HG02970 (cell line): ENCODE results near the gene NUTM2F.
A peak's percentile ranks its signal among the peaks of the same experiment; 100 is the strongest.
"Not testable (repeated sequence)": the region's sequence is repeated elsewhere in the genome, so short reads cannot be mapped to it uniquely, and the experiment has no call there.

ENCODE experiments used
- ATAC-seq: cut with Tn5 transposase; IDR thresholded peaks from one replicate; pipeline ENCODE4 v1.9.1; 2021; ENCODE audit warnings: mild to moderate bottlenecking, moderate library complexity, moderate number of reproducible peaks; ENCODE audit not compliant: unreplicated experiment, low FRiP score

NUTM2F gene, protein sequence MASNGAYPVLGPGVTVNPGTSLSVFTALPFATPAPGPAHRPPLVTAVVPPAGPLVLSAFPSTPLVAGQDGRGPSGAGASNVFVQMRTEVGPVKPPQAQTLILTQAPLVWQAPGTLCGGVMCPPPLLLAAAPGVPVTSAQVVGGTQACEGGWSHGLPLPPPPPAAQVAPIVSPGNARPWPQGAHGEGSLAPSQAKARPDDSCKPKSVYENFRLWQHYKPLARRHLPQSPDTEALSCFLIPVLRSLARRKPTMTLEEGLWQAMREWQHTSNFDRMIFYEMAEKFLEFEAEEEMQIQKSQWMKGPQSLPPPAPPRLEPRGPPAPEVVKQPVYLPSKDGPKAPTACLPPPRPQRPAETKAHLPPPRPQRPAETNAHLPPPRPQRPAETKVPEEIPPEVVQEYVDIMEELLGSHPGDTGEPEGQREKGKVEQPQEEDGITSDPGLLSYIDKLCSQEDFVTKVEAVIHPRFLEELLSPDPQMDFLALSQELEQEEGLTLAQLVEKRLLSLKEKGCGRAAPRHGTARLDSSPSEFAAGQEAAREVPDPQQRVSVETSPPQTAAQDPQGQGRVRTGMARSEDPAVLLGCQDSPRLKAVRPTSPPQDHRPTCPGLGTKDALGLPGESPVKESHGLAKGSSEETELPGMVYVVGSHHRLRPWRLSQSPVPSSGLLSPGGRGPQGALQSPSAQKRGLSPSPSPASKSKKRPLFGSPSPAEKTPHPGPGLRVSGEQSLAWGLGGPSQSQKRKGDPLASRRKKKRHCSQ

DNA sequence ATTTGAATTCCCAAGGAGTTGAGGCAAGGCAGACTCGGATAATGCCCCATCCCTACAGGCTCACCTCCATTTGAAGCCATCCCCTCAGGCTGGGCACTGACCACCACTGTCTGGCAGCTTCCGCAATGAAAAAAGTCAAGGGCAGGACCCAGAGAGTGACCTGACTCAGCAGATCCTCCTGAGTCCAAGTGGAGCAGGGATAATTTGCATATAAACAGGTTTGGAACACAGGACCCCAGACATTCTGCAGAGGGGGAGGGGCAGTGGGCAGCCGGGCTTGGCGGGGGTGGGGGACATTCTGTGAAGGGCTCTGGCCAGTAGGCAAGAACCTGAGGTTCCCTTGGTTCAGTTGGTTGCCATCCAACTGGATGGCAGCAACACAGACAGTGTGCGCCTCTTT, at the start of gene NUTM2F:
TSS of gene NUTM2F (minus strand) at position 101 of the 400 bp plus-strand sequence. CDS start at position 80, 21 bp downstream.
- ATAC-seq = not testable (repeated sequence)

DNA sequence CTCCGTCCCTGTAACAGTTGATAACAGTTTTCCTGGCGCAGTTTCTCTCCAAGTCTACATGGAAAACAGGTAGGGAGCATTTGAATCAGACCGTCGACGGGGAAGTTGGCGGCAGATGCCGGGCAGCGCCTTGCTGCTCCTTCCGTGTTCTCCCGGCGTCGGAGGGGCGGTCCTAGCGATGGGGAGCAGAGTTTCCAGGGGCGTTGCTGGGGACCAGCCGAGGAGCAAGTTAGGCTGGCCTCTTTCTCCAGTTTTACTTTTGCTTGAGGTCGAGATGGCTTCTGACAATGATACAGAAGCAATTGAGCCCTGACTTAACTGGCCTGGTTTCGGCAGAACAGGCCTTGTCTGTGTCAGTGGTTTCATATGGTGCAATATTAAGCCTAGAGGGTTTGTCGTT, 46.8 kb upstream of the NUTM2F start:
- peak; percentile 40 for ATAC-seq

DNA sequence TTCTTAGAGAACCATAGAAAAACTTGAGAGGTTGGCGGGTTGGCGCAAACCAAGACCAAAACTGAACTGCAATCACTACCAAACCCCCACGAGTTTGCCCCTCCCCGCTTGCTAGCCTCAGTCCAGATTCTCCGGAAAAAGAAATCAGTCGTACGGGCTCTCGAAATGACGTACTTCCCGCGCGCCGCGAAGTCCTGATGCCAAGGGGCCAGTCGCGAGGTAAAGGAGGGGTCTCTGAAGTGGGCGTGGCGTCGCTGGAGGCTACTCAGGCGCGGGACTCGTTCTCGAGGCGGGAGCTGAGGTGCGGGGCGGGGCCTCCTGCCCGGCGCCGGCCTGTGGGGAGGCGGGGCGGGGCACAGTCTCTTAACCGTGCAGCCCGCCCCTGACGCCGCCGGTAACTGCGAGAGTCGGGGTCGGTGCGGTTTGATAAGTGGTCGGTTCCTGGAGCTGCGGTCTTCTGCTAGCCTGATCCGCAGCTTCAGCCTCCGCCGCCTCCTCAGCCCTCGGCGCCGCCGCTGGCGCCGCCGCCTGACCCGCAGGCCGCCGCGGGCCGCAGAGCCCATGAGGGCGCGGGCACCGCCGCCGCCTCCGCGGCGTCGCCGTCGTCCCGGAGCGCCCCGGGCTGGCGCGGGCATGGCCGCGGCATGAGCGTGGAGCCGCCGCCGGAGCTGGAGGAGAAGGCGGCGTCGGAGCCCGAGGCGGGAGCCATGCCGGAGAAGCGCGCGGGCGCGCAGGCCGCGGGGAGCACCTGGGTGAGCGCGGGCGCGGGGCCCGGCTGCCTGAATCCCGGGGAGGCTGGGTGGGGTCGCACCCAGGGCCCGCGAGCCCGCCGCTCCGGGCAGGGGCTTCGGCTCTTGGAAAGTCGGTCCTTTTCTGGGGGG, 46.0 kb upstream of the NUTM2F start:
- ATAC-seq = peak; percentile 92

DNA sequence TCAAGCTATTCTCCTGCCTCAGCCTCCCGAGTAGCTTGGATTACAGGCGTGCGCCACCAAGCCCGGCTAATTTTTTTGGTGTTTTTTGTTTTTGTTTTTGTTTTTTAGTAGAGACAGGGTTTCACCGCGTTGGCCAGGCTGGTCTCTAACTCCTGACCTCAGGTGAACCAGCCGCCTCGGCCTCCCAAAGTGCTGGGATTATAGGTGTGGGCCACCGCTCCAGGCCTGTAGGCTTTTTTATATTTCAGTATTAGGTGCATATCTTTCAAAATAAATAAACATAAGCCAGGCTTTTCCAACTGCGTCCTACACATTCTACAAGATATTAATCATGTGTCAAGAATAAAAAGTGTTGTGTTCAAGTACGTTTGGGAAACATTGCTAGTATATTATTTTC, 45.3 kb upstream of the NUTM2F start:
- ATAC-seq = not testable (repeated sequence)

DNA sequence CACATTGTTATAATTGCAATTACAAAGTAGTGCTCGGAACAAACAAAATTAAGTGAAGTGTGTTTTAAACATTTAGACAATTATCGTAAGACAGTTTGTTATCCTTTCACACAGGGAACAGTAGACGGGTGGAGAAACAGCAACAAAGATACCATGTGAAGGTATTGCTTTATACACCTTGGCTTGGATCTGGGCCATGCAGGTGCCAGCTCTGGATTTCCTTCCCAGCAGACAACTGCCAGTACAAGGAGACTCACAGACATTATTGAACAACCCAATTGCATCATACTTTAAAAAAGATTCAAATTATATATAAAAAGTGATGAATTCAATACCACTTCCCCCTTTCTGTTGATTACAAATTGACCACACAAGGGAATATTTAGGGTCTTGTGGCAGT, 41.8 kb upstream of the NUTM2F start:
- ATAC-seq = not testable (repeated sequence)

DNA sequence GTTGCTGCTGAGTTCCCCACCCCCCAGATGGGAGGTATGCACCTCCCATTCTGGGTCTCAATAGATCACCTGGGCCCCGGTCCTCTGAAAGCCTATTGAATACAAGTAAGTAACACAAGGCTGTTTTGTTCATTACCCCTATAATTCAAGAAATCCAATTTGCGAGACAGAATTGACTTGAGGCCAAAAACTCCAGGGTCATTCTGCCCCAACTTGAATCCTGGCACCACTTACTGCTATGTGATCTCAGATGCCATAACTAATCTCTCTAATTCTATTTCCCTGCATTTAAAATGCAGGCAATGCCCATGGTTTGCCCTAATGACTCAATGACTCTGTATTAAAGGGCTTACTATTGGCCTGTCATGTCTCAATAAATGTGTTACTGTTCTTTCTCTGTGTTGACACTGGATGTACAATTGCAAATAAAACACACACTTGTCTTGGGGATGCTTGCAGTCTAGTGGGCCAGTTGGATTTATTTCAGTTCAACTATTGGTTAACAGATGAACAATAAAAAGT, 35.7 kb upstream of the NUTM2F start:
- ATAC-seq = not testable (repeated sequence)

DNA sequence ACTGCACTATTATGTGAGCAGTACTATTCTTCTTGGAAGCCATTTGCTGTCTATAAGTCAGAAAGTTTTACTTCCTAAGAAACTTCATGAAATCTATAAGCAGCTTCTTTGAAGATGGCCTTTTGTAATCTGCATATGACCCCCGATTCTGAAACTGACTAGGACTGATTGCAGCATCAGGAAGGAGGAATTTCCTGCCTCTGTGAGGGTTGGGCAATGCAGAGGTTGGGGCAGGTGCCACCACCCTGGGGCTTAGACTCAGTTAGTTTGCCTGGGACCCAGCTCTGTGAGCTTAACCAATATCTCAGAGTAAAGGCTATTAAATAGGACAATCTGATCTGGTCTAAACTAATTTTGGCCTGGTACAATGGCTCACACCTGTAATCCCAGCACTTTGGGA, 28.7 kb upstream of the NUTM2F start:
- not testable (repeated sequence) for ATAC-seq

DNA sequence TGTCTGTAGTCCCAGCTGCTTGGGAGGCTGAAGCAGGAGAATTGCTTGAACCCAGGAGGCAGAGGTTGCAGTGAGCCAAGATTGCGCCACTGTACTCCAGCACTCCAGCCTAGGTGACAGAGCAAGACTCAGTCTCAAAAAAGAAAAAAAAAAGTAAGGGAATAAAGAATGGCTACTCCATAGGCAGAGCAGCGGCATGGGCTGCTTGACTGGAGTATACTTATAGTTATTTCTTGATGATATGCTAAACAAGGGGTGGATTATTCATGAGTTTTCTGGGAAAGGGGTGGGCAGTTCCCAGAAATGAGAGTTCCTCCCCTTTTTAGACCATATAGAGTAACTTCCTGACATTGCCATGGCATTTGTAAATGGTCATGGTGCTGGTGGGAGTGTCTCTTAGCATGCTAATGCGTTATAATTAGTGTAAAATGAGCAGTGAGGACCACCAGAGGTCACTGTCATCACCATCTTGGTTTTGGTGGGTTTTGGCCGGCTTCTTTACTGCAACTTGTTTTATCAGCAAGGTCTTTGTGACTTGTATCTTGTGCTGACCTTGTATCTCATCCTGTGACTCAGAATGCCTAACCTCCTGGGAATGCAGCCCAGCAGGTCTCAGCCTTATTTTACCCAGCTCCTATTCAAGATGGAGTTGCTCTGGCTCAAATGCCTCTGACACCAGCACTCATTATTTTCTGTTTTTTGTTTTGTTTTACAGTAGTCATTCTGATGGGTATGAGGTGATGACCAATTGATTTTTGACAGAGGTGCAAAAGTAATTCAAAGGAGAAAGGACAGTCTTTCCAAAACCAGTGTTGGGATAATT, 23.7 kb upstream of the NUTM2F start:
- ATAC-seq = not testable (repeated sequence)

DNA sequence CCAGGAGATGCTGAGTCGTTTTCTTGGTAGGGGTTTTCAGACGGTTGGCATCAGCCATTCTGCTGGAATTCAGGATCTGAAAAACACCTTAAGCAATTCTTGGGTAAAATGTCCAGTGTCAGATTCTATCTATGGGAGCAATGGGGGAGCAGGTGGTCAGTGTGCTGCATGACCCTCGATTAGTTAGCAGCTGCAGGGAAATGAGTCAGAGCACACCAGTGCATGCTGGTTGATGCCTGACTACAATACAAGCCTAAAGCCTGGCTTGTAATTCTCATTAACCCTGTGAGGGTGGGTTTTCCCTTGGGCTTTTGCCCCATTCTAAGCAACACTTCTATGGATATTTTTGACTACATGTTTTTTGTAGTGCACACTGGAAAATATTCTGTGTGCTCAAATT, 20.3 kb upstream of the NUTM2F start:
- ATAC-seq = not testable (repeated sequence)

DNA sequence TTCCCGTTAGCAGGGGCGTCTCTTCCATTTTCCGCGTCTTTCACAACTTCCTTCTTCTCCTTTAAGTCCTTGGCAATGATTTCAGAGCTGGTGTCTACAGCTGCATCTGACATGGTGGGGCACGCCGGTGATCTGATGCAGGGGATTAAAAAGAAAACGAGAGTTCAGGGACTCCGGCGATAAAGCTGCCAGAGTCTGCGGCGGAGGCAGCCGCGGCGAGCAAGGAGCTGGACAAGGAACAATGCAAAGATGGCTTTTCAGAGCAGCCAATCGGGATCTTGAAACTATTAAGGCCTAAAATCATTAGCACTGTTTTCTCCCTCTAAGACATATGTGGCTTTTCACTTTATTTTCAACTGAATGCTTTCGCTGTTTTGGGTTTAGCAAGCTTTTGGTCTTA, 19.0 kb upstream of the NUTM2F start:
- ATAC-seq = not testable (repeated sequence)

DNA sequence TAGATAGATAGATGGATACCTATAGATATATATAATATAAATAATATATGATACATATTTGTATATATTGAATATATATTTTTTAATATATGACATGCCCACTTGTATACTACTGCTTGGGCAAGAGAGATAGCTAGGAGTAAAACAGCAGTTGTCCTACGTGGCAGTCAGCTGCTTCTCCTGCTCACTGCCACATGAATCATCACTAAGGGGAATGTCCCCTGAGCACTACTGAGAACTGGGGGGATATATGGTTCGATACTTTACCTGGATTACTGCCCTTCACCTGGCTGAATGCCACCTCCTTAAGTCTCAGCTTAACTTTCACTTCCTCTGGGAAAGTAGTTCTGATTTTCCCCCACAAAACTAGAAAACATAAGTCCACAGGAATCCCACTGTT, 13.3 kb upstream of the NUTM2F start:
- ATAC-seq = not testable (repeated sequence)

DNA sequence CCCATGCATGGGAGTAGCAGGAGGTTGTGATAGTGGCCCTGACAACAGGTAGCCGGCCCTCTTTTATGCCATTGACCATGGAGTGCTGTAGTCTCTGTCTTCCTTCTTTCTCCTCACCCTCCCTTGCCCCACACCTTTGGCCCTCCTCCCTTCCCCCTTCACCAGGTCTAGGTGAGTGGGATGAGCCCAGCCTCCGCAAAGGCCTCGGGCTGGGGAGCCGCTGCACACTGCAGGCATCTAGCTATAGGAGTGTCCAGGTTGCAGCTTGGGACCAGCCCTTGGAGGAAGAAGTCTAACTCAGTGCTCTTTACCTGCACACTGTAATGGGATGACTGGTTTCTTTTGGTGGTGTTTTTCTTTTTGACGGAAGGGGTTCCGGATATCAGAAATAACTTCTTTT, 12.3 kb upstream of the NUTM2F start:
- ATAC-seq = not testable (repeated sequence)

DNA sequence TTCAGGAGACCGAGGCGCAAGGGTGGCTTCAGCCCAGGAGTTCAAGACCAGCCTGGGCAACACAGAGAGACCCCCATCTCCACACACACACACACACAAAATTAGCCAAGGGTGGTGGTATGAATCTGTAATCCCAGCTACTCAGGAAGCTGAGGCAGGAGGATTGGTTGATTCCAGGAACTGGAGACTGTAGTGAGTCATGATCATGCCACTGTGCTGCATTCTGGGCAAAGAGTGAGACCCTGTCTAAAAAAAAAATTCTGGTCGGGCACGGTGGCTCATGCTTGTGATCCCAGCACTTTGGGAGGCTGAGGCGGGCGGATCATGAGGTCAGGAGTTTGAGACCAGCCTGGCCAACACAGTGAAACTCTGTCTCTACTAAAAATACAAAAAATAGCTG, 11.2 kb upstream of the NUTM2F start:
- not testable (repeated sequence) for ATAC-seq

DNA sequence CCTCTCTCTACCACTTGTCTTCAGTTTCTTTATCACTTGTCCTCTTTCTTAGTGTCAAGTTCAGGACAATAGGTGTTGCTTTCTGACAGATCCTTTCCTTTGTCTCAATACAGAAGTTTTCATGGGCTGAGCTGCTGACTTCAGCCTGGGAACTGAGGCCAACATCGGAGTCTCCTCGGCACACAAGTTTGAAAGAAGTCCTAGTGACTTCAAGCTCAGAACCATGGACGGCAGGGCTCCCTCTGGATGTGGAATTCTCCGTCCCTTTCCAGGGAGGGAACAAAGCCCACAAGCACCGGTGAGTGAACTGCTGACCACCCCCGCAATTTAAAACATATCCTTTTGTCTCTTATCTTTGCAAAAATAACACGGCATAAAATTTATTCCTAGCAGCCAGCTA, 10.3 kb upstream of the NUTM2F start:
- not testable (repeated sequence) for ATAC-seq

DNA sequence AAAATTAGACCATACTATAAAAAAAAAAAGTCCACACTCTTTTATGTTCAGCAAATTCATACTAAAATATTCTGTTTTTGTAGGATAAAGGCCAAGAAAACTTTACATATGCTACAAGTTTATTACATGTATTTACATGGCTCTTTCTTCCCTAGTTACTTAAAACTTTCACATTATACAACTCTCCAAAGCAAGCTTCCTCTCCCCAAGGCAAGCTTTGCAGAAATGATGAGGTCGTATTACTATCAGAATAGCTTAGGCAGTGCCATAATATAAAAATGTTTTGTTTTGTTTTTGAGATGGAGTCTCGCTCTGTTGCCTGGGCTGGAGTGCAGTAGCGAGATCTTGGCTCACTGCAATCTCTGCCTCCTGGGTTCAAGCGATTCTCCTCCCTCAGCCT, 8.0 kb upstream of the NUTM2F start:
- ATAC-seq = not testable (repeated sequence)

DNA sequence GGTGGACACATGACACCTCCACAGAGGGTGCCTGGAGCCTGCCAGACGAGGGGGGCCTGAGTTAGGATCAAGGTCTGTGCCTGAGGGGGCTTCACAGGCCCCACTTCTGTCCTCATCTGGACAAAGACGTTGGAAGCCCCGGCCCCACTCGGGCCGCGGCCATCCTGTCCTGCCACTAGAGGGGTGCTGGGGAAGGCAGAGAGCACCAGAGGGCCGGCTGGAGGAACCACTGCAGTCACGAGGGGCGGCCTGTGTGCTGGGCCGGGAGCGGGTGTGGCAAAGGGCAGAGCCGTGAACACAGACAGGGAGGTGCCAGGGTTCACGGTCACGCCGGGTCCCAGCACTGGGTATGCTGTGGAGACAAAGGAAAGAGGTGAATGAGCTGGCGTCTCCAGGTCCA, 2.9 kb downstream of the NUTM2F start:
- not testable (repeated sequence) for ATAC-seq

DNA sequence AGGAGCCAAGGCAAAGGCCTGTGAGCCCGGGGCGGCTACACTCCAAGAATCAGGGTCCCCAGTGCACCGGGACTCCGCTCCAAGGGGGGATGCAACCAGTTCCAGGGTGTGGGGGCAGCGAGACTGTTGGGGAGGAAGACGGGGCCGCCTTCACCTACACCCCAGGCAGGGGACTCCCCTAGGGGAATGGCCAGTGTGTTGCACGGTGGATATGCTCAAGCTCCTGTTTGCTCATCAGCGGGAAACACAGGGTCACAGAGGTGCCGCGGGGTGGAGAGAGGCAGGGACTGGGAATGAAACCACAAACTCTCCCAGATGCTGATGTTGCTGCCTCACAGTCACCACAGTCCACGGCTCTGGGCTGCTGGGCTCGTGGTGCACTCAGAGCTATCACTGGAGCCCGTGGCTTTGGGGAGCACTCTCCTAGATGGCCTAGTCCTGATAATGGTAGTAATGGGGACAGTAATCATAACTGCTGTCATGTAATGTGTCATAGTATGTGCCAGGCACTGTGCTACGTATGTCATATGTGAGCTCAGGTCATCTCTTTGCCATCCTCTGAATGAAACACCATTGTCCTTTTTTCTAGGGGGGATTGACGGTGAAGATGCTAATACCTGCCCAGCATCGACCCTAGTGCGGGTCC, 5.2 kb downstream of the NUTM2F start:
- not testable (repeated sequence) for ATAC-seq

DNA sequence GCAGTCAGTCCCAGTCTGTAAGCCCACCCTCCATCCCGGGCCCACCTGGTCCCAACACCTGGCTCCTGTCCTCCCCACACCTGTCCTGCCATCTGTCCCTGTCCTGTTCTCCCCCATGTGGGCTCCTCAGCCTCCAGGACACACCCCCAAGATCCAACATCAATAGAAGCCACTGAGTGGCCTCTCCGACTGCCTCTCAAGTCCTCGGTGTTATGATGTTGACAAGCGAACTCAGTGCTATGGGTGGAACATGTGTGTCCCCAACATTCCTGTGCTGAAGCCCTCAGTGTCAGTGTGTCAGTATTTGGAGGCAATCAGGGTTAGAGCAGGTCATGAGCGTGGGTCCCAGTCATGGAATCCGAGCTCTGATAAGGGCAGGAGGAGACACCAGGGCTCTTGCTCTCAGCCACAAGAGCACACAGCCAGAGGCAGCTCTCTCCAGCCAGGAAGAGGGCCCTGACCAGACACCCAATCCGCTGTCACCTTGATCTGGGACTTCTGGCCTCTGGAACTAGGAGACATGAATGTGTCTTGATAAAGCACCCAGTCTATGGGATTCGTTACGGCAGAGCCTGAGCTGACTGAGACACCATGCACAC, 6.0 kb downstream of the NUTM2F start:
- not testable (repeated sequence) for ATAC-seq
